Muscle layer of colon (tissue), 2 donors: ENCODE data around the gene CCDC198.

Experiments
- H3K27ac ChIP-seq: one replicate; pipeline ENCODE4 v1.7.0; 2013; ENCODE audit warnings: low read depth, mild to moderate bottlenecking, low read length, moderate library complexity
- H3K27me3 ChIP-seq, 2 donors: one replicate each; pipeline ENCODE4 v1.7.0; 2013; ENCODE audit warnings: low read length in 2 of 2, mild to moderate bottlenecking in 2 of 2; ENCODE audit not compliant: insufficient read depth in 2 of 2, control insufficient read depth in 1 of 2
- H3K36me3 ChIP-seq: one replicate; pipeline ENCODE4 v1.7.0; 2013; ENCODE audit warnings: mild to moderate bottlenecking, low read length; ENCODE audit not compliant: insufficient read depth
- H3K4me1 ChIP-seq: one replicate; pipeline ENCODE4 v1.7.0; 2013; ENCODE audit warnings: mild to moderate bottlenecking, low read length; ENCODE audit not compliant: insufficient read depth
- H3K4me3 ChIP-seq, 2 donors: one replicate each; pipeline ENCODE4 v1.7.0; 2013; ENCODE audit warnings: low read length in 2 of 2, low read depth in 1 of 2, mild to moderate bottlenecking in 1 of 2, moderate library complexity in 1 of 2
- H3K9ac ChIP-seq: one replicate; pipeline ENCODE4 v1.7.0; 2013; ENCODE audit warnings: low read length
- H3K9me3 ChIP-seq: one replicate; pipeline ENCODE4 v1.7.0; 2013; ENCODE audit warnings: mild to moderate bottlenecking, low read length
- donor health status: abdominal sarcoma.
- donor health status: Adenocarcinoma of cecum.

CCDC198 gene

DNA sequence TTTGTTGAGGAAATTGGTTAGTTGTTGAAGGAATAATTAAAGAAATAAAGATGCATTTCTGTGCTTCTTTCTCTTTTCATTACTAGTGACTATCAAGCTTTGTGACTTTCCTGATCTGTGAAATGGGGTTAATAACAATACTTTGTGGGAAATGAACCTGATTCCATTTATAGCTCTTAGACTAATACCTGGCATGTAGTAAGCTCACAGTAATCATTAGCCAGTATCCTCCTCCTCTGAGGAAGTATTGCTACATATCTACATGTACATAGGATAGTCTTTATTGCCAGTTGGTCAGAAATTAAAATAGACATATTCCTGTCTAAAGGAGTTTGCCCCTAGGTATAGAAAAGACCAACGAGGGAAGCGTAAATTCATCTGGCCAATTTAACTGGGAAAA is 1.8 kb upstream of the CCDC198 start:
- no peaks in the 10 kb centered on the region for H3K9me3 ChIP-seq
- H3K27ac ChIP-seq: no peak overlapping the region
- H3K4me1 ChIP-seq: no peaks in the 10 kb centered on the region

GRCh38 chr14:57492859-57493258 is 798 bp downstream of the CCDC198 start:
- Histone ChIP-seq H3K36me3 (no peaks in the 10 kb centered on the region), H3K9me3 (no peaks in the 10 kb centered on the region), H3K27ac (no peak overlapping the region), H3K4me1 (no peaks in the 10 kb centered on the region), H3K4me3 (no peak overlapping the region), H3K27me3 (no peaks in the 10 kb centered on the region), H3K9ac (no peak overlapping the region)

More for the DNA sequence above, 1.8 kb upstream of the CCDC198 start:
- Histone ChIP-seq H3K9ac (no peak overlapping the region), H3K36me3 (no peaks in the 10 kb centered on the region), H3K4me3 (no peak overlapping the region), H3K27me3 (no peaks in the 10 kb centered on the region)

DNA sequence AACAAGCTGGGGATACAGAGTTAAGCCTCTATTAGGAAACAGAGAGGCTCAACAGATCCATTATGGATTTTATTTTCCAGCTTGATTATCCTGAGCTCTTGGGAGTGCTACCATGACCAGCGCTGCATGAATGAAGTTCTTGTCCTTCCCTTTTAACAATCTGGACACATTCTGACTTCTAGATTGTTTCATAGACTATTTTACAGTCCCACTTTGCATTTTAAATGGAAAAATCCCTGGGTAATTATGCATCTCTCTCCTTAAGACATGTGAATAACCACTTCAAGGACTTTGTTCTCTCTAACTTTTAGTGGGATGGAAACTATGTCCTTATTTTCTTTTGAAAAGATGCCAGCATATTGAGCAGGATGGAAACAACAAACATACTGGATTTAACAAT is 2.0 kb downstream of the CCDC198 start:
- no peaks in the 10 kb centered on the region for H3K9me3 ChIP-seq
- H3K9ac ChIP-seq: no peak overlapping the region
- H3K4me1 ChIP-seq: no peaks in the 10 kb centered on the region
- no peaks in the 10 kb centered on the region for H3K27me3 ChIP-seq
- no peaks in the 10 kb centered on the region for H3K36me3 ChIP-seq
- H3K27ac ChIP-seq: no peak overlapping the region
- H3K4me3 ChIP-seq: no peak overlapping the region

DNA sequence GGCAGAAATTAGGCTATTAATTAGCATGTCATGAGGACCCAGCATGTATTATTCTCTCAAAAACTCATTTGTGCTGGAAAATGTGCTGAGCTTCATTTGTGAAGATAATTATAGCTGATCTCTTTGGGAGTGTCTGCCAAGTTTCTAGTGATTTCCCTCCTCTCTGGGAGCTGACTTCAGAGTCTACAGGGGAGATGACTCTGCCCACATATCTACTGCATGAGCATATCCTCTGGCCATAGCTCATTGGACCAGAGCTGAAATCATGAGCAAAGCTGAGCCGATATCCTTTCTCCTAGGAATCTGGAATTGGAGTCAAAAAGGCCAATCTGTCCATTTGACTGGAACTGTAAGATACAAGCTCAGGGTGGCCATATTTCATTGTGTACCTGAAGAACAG is 5.9 kb downstream of the CCDC198 start:
- no peaks in the 10 kb centered on the region for H3K27me3 ChIP-seq
- H3K27ac ChIP-seq: no peak overlapping the region
- H3K4me1 ChIP-seq: no peaks in the 10 kb centered on the region
- no peaks in the 10 kb centered on the region for H3K9me3 ChIP-seq
- no peaks in the 10 kb centered on the region for H3K36me3 ChIP-seq
- H3K9ac ChIP-seq: no peak overlapping the region
- no peak overlapping the region for H3K4me3 ChIP-seq

DNA sequence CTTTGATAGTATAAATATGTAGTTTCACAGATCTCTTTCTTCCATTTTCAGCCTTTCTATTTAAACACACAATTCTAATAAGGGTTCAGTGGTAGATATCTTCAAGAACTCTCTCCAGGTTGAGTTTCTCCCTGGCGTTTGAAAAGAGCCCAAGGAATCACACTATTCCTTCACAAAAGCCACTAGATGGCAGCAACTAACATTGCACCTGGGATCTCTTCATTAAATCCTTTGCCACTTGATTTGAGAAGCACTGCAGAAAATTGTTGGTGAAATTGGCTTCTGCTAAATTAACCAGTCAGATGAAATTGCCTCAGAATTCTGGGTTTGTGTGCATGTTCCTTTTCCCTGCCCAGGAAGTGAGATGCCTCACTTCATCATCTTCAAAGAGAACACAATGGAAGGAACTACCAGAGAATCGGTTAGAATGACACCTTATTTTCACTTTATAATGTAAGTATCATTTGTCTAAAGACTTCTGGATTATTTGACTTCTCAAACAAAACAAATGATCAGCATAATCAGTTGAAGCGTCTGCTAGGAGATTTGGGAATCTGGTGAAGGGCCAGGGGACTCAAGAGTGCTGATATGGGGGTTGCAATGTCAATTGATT is 6.8 kb downstream of the CCDC198 start:
- Histone ChIP-seq H3K4me3 (no peak overlapping the region), H3K4me1 (no peaks in the 10 kb centered on the region), H3K36me3 (no peaks in the 10 kb centered on the region), H3K9ac (no peak overlapping the region), H3K9me3 (no peaks in the 10 kb centered on the region), H3K27ac (no peak overlapping the region), H3K27me3 (no peaks in the 10 kb centered on the region)

GRCh38 chr14:57485635-57486034 is 8.0 kb downstream of the CCDC198 start:
- Histone ChIP-seq H3K4me3 (no peak overlapping the region), H3K4me1 (no peaks in the 10 kb centered on the region), H3K36me3 (no peaks in the 10 kb centered on the region), H3K9me3 (no peaks in the 10 kb centered on the region), H3K27ac (no peak overlapping the region), H3K9ac (no peak overlapping the region), H3K27me3 (no peaks in the 10 kb centered on the region)

DNA sequence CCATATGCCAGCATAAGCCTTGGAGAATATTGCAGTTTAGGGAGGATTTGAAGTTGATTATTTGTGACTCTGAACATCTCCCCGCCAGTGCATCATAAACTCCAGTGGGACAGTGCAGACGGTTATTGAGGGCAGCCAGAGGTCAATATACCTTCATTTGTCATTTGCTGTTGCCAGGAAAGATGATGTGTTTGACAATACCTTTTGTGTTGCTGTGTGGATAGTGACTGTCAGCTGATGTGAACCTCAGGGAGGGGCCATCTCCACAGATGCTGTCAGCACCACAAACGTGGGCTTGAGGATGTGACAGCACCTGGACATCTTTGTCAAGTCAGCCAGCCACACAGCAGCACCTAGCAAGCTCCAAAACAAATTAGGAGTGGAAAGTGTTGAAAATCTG is 11.5 kb downstream of the CCDC198 start:
- Histone ChIP-seq H3K9me3 (no peaks in the 10 kb centered on the region), H3K36me3 (no peaks in the 10 kb centered on the region), H3K4me1 (no peaks in the 10 kb centered on the region), H3K9ac (no peak overlapping the region), H3K27me3 (no peaks in the 10 kb centered on the region), H3K27ac (no peak overlapping the region), H3K4me3 (no peak overlapping the region)

DNA sequence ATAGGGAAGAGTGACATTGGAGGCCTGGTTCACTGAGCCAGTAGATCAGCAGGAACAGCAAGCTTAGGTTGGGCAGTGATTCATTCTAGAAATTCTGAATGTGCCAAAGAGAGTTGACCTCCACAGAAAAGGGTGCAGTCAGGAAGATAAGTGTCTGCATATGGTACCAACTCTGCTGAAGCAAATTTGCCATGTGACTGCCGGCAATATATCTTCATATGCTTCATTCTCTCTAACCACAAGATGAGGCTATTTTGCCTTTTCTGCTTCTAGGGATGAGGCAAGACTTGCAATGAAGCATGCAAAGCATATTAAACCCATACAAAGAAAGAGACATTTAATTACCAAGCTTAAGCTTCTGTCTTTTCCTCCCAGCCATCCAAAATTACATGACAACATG is 13.6 kb downstream of the CCDC198 start:
- Histone ChIP-seq H3K4me1 (no peaks in the 10 kb centered on the region), H3K27me3 (no peaks in the 10 kb centered on the region), H3K27ac (no peak overlapping the region), H3K9me3 (no peaks in the 10 kb centered on the region), H3K9ac (no peak overlapping the region), H3K4me3 (no peak overlapping the region), H3K36me3 (no peaks in the 10 kb centered on the region)

- Histone ChIP-seq H3K9me3 (no peaks in the 10 kb centered on the region), H3K9ac (no peak overlapping the region), H3K4me1 (no peaks in the 10 kb centered on the region), H3K27me3 (no peaks in the 10 kb centered on the region), H3K27ac (no peak overlapping the region), H3K4me3 (no peak overlapping the region), H3K36me3 (no peaks in the 10 kb centered on the region)
These were observed 14.5 kb downstream of the CCDC198 start for GRCh38 chr14:57479197-57479596.

GRCh38 chr14:57478050-57478449 is 15.6 kb downstream of the CCDC198 start:
- Histone ChIP-seq H3K4me1 (no peaks in the 10 kb centered on the region), H3K9me3 (no peaks in the 10 kb centered on the region), H3K27ac (no peak overlapping the region), H3K4me3 (no peak overlapping the region), H3K36me3 (no peaks in the 10 kb centered on the region), H3K27me3 (no peaks in the 10 kb centered on the region), H3K9ac (no peak overlapping the region)

DNA sequence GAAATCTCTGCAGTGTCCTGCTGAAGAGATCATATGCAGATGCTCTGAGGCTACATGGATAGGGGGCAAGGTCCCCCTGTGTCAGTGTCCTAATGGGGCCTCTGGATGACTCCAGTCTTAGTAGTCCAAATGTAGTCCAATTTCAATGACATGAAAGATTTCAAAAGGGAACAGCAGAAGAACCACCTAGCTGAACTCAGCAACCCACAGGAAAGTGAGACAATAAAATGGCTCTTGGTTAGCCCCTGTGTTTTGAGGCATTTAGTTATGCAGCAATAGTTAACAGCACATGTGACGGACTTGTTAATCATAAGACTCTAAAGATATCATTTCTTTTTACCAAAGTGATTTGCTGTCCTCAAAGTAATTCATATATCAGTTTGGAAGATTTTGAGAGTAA is 22.7 kb downstream of the CCDC198 start:
- Histone ChIP-seq H3K4me3 (no peak overlapping the region), H3K36me3 (no peaks in the 10 kb centered on the region), H3K9me3 (no peaks in the 10 kb centered on the region), H3K27ac (no peak overlapping the region), H3K9ac (no peak overlapping the region), H3K4me1 (no peaks in the 10 kb centered on the region), H3K27me3 (no peaks in the 10 kb centered on the region)

GRCh38 chr14:57464008-57464730 is 29.5 kb downstream of the CCDC198 start:
- Histone ChIP-seq H3K4me3 (no peak overlapping the region), H3K36me3 (no peaks in the 10 kb centered on the region), H3K27me3 (no peaks in the 10 kb centered on the region), H3K4me1 (no peaks in the 10 kb centered on the region), H3K9ac (no peak overlapping the region), H3K27ac (no peak overlapping the region), H3K9me3 (no peaks in the 10 kb centered on the region)
